HepG2 (cell line): ENCODE measurements around the gene DNMT3A. TPM values are rescaled to one million over a fixed set of nuclear protein-coding genes. Genes with fewer than 3 reads are reported as not detected.
A peak's percentile ranks its signal among the peaks of the same experiment; 100 is the strongest.

Experiments
- KLF15 ChIP-seq: sonication (generic); formaldehyde crosslinking; IDR thresholded peaks from 2 replicates; pipeline ENCODE4 v1.8.1; 2023; ENCODE audit warnings: borderline replicate concordance, mild to moderate bottlenecking, inconsistent platforms, missing genetic modification reagents, mixed read lengths
- MYC ChIP-seq: sonication (generic); formaldehyde crosslinking; IDR thresholded peaks from 2 replicates; pipeline ENCODE4 v1.9.0; 2021; ENCODE audit warnings: missing genetic modification reagents, borderline replicate concordance
- SRF ChIP-seq: IDR thresholded peaks from 2 replicates; pipeline ENCODE4 v1.6.1; 2011; ENCODE audit warnings: mild to moderate bottlenecking, low read depth, low read length, moderate library complexity
- THAP11 ChIP-seq: IDR thresholded peaks from 2 replicates; pipeline ENCODE4 v1.6.1; 2016; ENCODE audit warnings: missing biosample characterization, missing genetic modification reagents
- U2AF1 ChIP-seq: fragments of 200-400 bp; formaldehyde crosslinking; optimal IDR thresholded peaks from 2 replicates; pipeline ENCODE3; 2017; ENCODE audit warnings: mild to moderate bottlenecking, low read depth, low read length
- ZNF143 ChIP-seq: sonication (generic); formaldehyde crosslinking; IDR thresholded peaks from 2 replicates; pipeline ENCODE4 v1.4.0; 2020; ENCODE audit warnings: missing genetic modification reagents
- ZNF3 ChIP-seq: IDR thresholded peaks from 2 replicates; pipeline ENCODE4 v1.7.0; 2017; ENCODE audit warnings: inconsistent platforms
- ZNF33B ChIP-seq: sonication (generic); formaldehyde crosslinking; IDR thresholded peaks from 2 replicates; pipeline ENCODE4 v1.5.1; 2020; ENCODE audit warnings: mild to moderate bottlenecking, missing genetic modification reagents
- ZNF552 ChIP-seq: sonication (generic); formaldehyde crosslinking; IDR thresholded peaks from 2 replicates; pipeline ENCODE4 v1.9.0; 2022; ENCODE audit warnings: missing genetic modification reagents, mild to moderate bottlenecking, borderline replicate concordance
- polyA plus RNA-seq, 8 experiments: library from polyadenylated mRNA; depleted of rRNA in 3 of 8; stranded (reverse) in 7 of 8; unstranded in 1 of 8; fragments of >200 nt; fragmentation: Illumina TruSeq in 4 of 8; extraction: Trizol in 4 of 8; gene quantifications; 2 replicates each; pipeline versions ENCODE4 v1.2.1 to v1.2.3, GENCODE V29; 2011 to 2016; ENCODE audit warnings: low read depth in 4 of 8, missing spikeins in 1 of 8, mixed read lengths in 1 of 8; ENCODE audit not compliant: insufficient read depth in 1 of 8
- total RNA-seq, 5 experiments: library from RNA; depleted of rRNA; stranded (reverse); fragments of >200 nt; fragmentation: Illumina TruSeq; extraction: Trizol; gene quantifications; 2 replicates each; pipeline ENCODE4 v1.2.3, GENCODE V29; 2016; ENCODE audit warnings: low read depth in 1 of 5
- TF ChIP-seq, protein P1 (sequence below): sonication (generic); formaldehyde crosslinking; IDR thresholded peaks from 2 replicates; pipeline ENCODE4 v1.4.0; 2020; ENCODE audit warnings: missing genetic modification reagents
- TF ChIP-seq, protein P2 (sequence below): sonication (generic); formaldehyde crosslinking; IDR thresholded peaks from 2 replicates; pipeline ENCODE4 v1.5.1; 2020; ENCODE audit warnings: mild to moderate bottlenecking, missing genetic modification reagents
- TF ChIP-seq, protein P3 (sequence below): sonication (generic); IDR thresholded peaks from 2 replicates; pipeline ENCODE4 v1.6.1; 2016; ENCODE audit warnings: low read depth, borderline replicate concordance
- TF ChIP-seq, protein P4 (sequence below), 2 experiments: sonication (generic) in 1 of 2; formaldehyde crosslinking in 1 of 2; IDR thresholded peaks; 2 replicates each; pipeline versions ENCODE4 v1.4.0 to v1.6.1; 2018 to 2020; ENCODE audit warnings: missing genetic modification reagents in 2 of 2, borderline replicate concordance in 1 of 2, low read depth in 1 of 2, mild to moderate bottlenecking in 1 of 2, missing biosample characterization in 1 of 2
- TF ChIP-seq, protein P5 (sequence below): sonication (generic); formaldehyde crosslinking; IDR thresholded peaks from 2 replicates; pipeline ENCODE4 v1.4.0; 2020; ENCODE audit warnings: low read depth, missing genetic modification reagents
- TF ChIP-seq, protein P6 (sequence below): sonication (generic); formaldehyde crosslinking; IDR thresholded peaks from 2 replicates; pipeline ENCODE4 v1.5.0; 2020; ENCODE audit warnings: missing genetic modification reagents, mild to moderate bottlenecking, borderline replicate concordance

DNMT3A gene
- total and polyA plus RNA-seq, 2 of the 13 experiments (the other 11 are each of a cell fraction or from before 2014, with no cell fraction given) = 14.7 to 29.1 TPM

DNA sequence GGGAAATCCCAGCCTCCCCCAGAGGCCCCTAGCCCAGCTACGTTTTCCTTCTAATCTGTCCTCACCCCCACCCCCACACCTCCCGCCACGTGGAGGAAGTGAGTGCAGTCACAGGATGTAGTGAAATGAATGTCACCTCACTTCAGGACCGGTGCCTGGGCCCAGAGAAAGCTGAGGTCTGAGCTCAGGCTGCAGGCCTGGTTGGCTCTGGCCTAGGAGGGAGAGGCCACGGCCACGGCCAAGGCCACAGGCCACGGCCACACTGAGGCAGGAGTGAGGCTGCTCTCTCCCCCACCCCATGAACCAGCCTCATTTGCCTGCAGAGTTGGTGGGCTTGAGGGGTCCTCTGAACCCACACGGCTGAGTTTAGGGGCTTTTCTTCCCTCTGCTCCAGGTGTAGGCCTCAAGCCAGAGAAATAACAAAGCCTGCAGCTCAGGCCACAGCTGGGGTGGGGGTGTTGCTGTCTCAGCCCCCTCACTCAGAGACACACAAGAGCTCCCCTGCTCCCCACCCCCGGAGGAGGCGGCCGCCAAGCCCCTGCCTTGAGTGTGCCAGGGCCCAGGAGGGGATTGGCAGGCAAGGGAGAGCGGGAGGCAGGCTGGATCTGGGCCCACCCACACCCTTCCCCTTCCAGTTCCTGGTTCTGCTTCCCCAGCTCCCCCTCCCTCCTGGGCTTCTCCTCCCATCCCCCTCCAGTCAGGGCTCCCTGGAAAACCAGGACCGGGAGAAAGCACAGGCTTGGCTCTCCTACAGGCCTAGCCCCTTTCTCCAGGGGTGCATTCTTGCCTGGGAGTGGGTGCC lies 27.0 kb downstream of the DNMT3A start (continued):
- TF ChIP-seq, protein P1, sequence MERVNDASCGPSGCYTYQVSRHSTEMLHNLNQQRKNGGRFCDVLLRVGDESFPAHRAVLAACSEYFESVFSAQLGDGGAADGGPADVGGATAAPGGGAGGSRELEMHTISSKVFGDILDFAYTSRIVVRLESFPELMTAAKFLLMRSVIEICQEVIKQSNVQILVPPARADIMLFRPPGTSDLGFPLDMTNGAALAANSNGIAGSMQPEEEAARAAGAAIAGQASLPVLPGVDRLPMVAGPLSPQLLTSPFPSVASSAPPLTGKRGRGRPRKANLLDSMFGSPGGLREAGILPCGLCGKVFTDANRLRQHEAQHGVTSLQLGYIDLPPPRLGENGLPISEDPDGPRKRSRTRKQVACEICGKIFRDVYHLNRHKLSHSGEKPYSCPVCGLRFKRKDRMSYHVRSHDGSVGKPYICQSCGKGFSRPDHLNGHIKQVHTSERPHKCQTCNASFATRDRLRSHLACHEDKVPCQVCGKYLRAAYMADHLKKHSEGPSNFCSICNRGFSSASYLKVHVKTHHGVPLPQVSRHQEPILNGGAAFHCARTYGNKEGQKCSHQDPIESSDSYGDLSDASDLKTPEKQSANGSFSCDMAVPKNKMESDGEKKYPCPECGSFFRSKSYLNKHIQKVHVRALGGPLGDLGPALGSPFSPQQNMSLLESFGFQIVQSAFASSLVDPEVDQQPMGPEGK (CRISPR knock-in tag) = peak; percentile 15; the same call in 1 of the 2 replicates
- TF ChIP-seq, protein P2, sequence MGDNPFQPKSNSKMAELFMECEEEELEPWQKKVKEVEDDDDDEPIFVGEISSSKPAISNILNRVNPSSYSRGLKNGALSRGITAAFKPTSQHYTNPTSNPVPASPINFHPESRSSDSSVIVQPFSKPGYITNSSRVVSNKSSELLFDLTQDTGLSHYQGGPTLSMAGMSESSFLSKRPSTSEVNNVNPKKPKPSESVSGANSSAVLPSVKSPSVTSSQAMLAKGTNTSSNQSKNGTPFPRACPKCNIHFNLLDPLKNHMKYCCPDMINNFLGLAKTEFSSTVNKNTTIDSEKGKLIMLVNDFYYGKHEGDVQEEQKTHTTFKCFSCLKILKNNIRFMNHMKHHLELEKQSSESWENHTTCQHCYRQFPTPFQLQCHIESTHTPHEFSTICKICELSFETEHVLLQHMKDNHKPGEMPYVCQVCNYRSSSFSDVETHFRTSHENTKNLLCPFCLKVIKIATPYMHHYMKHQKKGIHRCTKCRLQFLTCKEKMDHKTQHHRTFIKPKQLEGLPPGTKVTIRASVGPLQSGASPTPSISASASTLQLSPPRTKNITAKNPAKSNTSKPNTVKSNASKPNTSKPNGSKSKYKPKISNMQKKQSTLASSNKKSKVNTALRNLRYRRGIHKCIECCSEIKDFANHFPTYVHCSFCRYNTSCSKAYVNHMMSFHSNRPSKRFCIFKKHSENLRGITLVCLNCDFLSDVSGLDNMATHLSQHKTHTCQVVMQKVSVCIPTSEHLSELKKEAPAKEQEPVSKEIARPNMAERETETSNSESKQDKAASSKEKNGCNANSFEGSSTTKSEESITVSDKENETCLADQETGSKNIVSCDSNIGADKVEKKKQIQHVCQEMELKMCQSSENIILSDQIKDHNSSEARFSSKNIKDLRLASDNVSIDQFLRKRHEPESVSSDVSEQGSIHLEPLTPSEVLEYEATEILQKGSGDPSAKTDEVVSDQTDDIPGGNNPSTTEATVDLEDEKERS = no peak
- TF ChIP-seq, protein P3, sequence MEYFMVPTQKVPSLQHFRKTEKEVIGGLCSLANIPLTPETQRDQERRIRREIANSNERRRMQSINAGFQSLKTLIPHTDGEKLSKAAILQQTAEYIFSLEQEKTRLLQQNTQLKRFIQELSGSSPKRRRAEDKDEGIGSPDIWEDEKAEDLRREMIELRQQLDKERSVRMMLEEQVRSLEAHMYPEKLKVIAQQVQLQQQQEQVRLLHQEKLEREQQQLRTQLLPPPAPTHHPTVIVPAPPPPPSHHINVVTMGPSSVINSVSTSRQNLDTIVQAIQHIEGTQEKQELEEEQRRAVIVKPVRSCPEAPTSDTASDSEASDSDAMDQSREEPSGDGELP = no peak
- TF ChIP-seq THAP11 (CRISPR knock-in tag) = no peak
- TF ChIP-seq SRF = no peak
- TF ChIP-seq, protein P4, sequence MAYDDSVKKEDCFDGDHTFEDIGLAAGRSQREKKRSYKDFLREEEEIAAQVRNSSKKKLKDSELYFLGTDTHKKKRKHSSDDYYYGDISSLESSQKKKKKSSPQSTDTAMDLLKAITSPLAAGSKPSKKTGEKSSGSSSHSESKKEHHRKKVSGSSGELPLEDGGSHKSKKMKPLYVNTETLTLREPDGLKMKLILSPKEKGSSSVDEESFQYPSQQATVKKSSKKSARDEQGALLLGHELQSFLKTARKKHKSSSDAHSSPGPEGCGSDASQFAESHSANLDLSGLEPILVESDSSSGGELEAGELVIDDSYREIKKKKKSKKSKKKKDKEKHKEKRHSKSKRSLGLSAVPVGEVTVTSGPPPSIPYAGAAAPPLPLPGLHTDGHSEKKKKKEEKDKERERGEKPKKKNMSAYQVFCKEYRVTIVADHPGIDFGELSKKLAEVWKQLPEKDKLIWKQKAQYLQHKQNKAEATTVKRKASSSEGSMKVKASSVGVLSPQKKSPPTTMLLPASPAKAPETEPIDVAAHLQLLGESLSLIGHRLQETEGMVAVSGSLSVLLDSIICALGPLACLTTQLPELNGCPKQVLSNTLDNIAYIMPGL (CRISPR knock-in tag; IDR thresholded peaks at IDR 0.05; ENCODE audit: borderline replicate concordance in 1 of 2, low read depth in 1 of 2) = 0 out of 4 replicates have a peak, but pooled peaks of 1 of the 2 experiments have one; percentile 20
- TF ChIP-seq KLF15 (CRISPR knock-in tag) = no peak
- TF ChIP-seq ZNF3 (CRISPR knock-in tag) = no peak
- no peak for TF ChIP-seq MYC (CRISPR knock-in tag)
- TF ChIP-seq, protein P5, sequence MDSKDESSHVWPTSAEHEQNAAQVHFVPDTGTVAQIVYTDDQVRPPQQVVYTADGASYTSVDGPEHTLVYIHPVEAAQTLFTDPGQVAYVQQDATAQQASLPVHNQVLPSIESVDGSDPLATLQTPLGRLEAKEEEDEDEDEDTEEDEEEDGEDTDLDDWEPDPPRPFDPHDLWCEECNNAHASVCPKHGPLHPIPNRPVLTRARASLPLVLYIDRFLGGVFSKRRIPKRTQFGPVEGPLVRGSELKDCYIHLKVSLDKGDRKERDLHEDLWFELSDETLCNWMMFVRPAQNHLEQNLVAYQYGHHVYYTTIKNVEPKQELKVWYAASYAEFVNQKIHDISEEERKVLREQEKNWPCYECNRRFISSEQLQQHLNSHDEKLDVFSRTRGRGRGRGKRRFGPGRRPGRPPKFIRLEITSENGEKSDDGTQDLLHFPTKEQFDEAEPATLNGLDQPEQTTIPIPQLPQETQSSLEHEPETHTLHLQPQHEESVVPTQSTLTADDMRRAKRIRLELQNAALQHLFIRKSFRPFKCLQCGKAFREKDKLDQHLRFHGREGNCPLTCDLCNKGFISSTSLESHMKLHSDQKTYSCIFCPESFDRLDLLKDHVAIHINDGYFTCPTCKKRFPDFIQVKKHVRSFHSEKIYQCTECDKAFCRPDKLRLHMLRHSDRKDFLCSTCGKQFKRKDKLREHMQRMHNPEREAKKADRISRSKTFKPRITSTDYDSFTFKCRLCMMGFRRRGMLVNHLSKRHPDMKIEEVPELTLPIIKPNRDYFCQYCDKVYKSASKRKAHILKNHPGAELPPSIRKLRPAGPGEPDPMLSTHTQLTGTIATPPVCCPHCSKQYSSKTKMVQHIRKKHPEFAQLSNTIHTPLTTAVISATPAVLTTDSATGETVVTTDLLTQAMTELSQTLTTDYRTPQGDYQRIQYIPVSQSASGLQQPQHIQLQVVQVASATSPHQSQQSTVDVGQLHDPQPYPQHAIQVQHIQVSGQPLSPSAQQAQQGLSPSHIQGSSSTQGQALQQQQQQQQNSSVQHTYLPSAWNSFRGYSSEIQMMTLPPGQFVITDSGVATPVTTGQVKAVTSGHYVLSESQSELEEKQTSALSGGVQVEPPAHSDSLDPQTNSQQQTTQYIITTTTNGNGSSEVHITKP (CRISPR knock-in tag) = no peak
- TF ChIP-seq, protein P6, sequence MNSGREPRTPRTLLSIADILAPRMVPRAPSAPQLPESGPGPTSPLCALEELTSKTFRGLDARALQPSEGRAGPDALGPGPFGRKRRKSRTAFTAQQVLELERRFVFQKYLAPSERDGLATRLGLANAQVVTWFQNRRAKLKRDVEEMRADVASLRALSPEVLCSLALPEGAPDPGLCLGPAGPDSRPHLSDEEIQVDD (CRISPR knock-in tag) = no peak
- no peak for TF ChIP-seq U2AF1
- no peak for TF ChIP-seq ZNF143 (CRISPR knock-in tag)
- no peak for TF ChIP-seq ZNF552
- no peak for TF ChIP-seq ZNF33B (CRISPR knock-in tag)
